Measurements from ENCODE around the gene ATF7IP2.

The ATF7IP2 gene

GRCh38 chr16:10509534-10510025, 123.7 kb downstream of the ATF7IP2 start:
- peak; percentile 11 to 71 for DNase-seq (ENCODE audit: low read depth in 1 of 2, low spot score in 1 of 2)

GRCh38 chr16:10510279-10510678, 124.4 kb downstream of the ATF7IP2 start:
- no peak for DNase-seq (ENCODE audit: low read depth in 1 of 2, low spot score in 1 of 2)

GRCh38 chr16:10511829-10512228, 126.0 kb downstream of the ATF7IP2 start:
- DNase-seq (ENCODE audit: low read depth in 1 of 2, low spot score in 1 of 2): peak in 1 of 2 donors; percentile 12

- DNase-seq (ENCODE audit: low read depth in 1 of 2, low spot score in 1 of 2): peak in 1 of 2 donors; percentile 25
These were observed 128.7 kb downstream of the ATF7IP2 start for GRCh38 chr16:10514369-10515055.

- no peak for DNase-seq (ENCODE audit: low read depth in 1 of 2, low spot score in 1 of 2)
These were observed 132.0 kb downstream of the ATF7IP2 start for GRCh38 chr16:10517868-10518267.

GRCh38 chr16:10518479-10519041, 132.7 kb downstream of the ATF7IP2 start:
- no peak for DNase-seq (ENCODE audit: low read depth in 1 of 2, low spot score in 1 of 2)

- DNase-seq (ENCODE audit: low read depth in 1 of 2, low spot score in 1 of 2): no peak
These were observed 133.4 kb downstream of the ATF7IP2 start for GRCh38 chr16:10519297-10519696.

- no peak for DNase-seq (ENCODE audit: low read depth in 1 of 2, low spot score in 1 of 2)
These were observed 134.3 kb downstream of the ATF7IP2 start for GRCh38 chr16:10519929-10520868.

GRCh38 chr16:10520869-10521578, 135.2 kb downstream of the ATF7IP2 start:
- DNase-seq (ENCODE audit: low read depth in 1 of 2, low spot score in 1 of 2): no peak

- DNase-seq (ENCODE audit: low read depth in 1 of 2, low spot score in 1 of 2): peak in 1 of 2 donors; percentile 37
These were observed 135.9 kb downstream of the ATF7IP2 start for GRCh38 chr16:10521681-10522274.

- DNase-seq (ENCODE audit: low read depth in 1 of 2, low spot score in 1 of 2): no peak
These were observed 137.1 kb downstream of the ATF7IP2 start for GRCh38 chr16:10522966-10523365.

GRCh38 chr16:10525214-10525825, 139.5 kb downstream of the ATF7IP2 start:
- DNase-seq (ENCODE audit: low read depth in 1 of 2, low spot score in 1 of 2): no peak

- no peak for DNase-seq (ENCODE audit: low read depth in 1 of 2, low spot score in 1 of 2)
These were observed 141.1 kb downstream of the ATF7IP2 start for GRCh38 chr16:10526962-10527361.

GRCh38 chr16:10528635-10529034, 142.8 kb downstream of the ATF7IP2 start:
- no peak for DNase-seq (ENCODE audit: low read depth in 1 of 2, low spot score in 1 of 2)

GRCh38 chr16:10529895-10530669, 144.2 kb downstream of the ATF7IP2 start:
- no peak for DNase-seq (ENCODE audit: low read depth in 1 of 2, low spot score in 1 of 2)

- no peak for DNase-seq (ENCODE audit: low read depth in 1 of 2, low spot score in 1 of 2)
These were observed 144.8 kb downstream of the ATF7IP2 start for GRCh38 chr16:10530685-10531084.

- DNase-seq (ENCODE audit: low read depth in 1 of 2, low spot score in 1 of 2): no peak
These were observed 145.7 kb downstream of the ATF7IP2 start for GRCh38 chr16:10531582-10531981.
